Fibroblast of lung (primary cell): Measurements from ENCODE around the gene DPH2.

Experiments
- EZH2 ChIP-seq: IDR thresholded peaks from 2 replicates; pipeline ENCODE4 v1.5.1; 2012; ENCODE audit warnings: low read length, control low read depth, mild to moderate bottlenecking; ENCODE audit errors: missing control alignments
- TF ChIP-seq, protein P1 (sequence below), 2 donors: IDR thresholded peaks in 1 of 2; conservative IDR thresholded peaks in 1 of 2; 1 replicate in 1 of 2; 2 replicates in 1 of 2; pipeline ENCODE4 v1.5.1; 2011 to 2012; ENCODE audit warnings: low read length in 2 of 2, control low read depth in 1 of 2, inconsistent platforms in 1 of 2, low read depth in 1 of 2, mild to moderate bottlenecking in 1 of 2

GRCh38 chr1:43969416-43969745 lies 429 bp upstream of the DPH2 start:
- TF ChIP-seq, protein P1, sequence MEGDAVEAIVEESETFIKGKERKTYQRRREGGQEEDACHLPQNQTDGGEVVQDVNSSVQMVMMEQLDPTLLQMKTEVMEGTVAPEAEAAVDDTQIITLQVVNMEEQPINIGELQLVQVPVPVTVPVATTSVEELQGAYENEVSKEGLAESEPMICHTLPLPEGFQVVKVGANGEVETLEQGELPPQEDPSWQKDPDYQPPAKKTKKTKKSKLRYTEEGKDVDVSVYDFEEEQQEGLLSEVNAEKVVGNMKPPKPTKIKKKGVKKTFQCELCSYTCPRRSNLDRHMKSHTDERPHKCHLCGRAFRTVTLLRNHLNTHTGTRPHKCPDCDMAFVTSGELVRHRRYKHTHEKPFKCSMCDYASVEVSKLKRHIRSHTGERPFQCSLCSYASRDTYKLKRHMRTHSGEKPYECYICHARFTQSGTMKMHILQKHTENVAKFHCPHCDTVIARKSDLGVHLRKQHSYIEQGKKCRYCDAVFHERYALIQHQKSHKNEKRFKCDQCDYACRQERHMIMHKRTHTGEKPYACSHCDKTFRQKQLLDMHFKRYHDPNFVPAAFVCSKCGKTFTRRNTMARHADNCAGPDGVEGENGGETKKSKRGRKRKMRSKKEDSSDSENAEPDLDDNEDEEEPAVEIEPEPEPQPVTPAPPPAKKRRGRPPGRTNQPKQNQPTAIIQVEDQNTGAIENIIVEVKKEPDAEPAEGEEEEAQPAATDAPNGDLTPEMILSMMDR (conservative IDR thresholded peaks at IDR 0.05 in 1 of 2, IDR thresholded peaks at IDR 0.05 in 1 of 2; ENCODE audit: low read depth in 1 of 2, low read length in 2 of 2), result no peak
- TF ChIP-seq EZH2, result no peak
